ENCODE measurements around the gene MAP4K2.
"Not testable (repeated sequence)": the region's sequence is repeated elsewhere in the genome, so short reads cannot be mapped to it uniquely, and the experiment has no call there.

MAP4K2 gene

GRCh38 chr11:64838600-64839334 is 35.8 kb upstream of the MAP4K2 start:
- no peak for DNase-seq (ENCODE audit: low spot score)

- no peak for DNase-seq (ENCODE audit: low spot score)
Observed at GRCh38 chr11:64837887-64838351, 34.9 kb upstream of the MAP4K2 start.

GRCh38 chr11:64836448-64837072 is 33.5 kb upstream of the MAP4K2 start:
- no peak for DNase-seq (ENCODE audit: low spot score)

- no peak for DNase-seq (ENCODE audit: low spot score)
Observed at GRCh38 chr11:64835616-64836447, 32.8 kb upstream of the MAP4K2 start.

GRCh38 chr11:64834723-64835615 is 32.0 kb upstream of the MAP4K2 start:
- no peak for DNase-seq (ENCODE audit: low spot score)

GRCh38 chr11:64834031-64834722 is 31.2 kb upstream of the MAP4K2 start:
- DNase-seq (ENCODE audit: low spot score) = no peak

GRCh38 chr11:64833509-64833908 is 30.5 kb upstream of the MAP4K2 start:
- no peak for DNase-seq (ENCODE audit: low spot score)

- no peak for DNase-seq (ENCODE audit: low spot score)
Observed at GRCh38 chr11:64833198-64833502, 30.1 kb upstream of the MAP4K2 start.

- DNase-seq (ENCODE audit: low spot score) = no peak
Observed at GRCh38 chr11:64832467-64833197, 29.6 kb upstream of the MAP4K2 start.

- DNase-seq (ENCODE audit: low spot score) = no peak
Observed at GRCh38 chr11:64831411-64831891, 28.4 kb upstream of the MAP4K2 start.

- DNase-seq (ENCODE audit: low spot score) = no peak
Observed at GRCh38 chr11:64829536-64830251, 26.7 kb upstream of the MAP4K2 start.

GRCh38 chr11:64827451-64827839 is 24.4 kb upstream of the MAP4K2 start:
- no peak for DNase-seq (ENCODE audit: low spot score)

GRCh38 chr11:64826578-64827450 is 23.8 kb upstream of the MAP4K2 start:
- no peak for DNase-seq (ENCODE audit: low spot score)

GRCh38 chr11:64826062-64826461 is 23.0 kb upstream of the MAP4K2 start:
- no peak for DNase-seq (ENCODE audit: low spot score)

GRCh38 chr11:64823568-64824119 is 20.6 kb upstream of the MAP4K2 start:
- no peak for DNase-seq (ENCODE audit: low spot score)

GRCh38 chr11:64817476-64817875 is 14.5 kb upstream of the MAP4K2 start:
- DNase-seq (ENCODE audit: low spot score) = no peak

GRCh38 chr11:64815433-64815832 is 12.4 kb upstream of the MAP4K2 start:
- not testable (repeated sequence) for DNase-seq (ENCODE audit: low spot score)

GRCh38 chr11:64814712-64815187 is 11.7 kb upstream of the MAP4K2 start:
- DNase-seq (ENCODE audit: low spot score) = no peak
